T-helper 22 cell (primary cell): Measurements from ENCODE around the gene FAM228A.
"Not testable (repeated sequence)": the region's sequence is repeated elsewhere in the genome, so short reads cannot be mapped to it uniquely, and the experiment has no call there.

Source experiments
- DNase-seq: peaks from one replicate; pipeline ENCODE4 v3.0.0-alpha.2; 2020; ENCODE audit warnings: low read depth

The FAM228A gene

GRCh38 chr2:24191156-24191555, 16.3 kb downstream of the FAM228A start:
- no peak for DNase-seq

- no peak for DNase-seq
Measured at GRCh38 chr2:24191848-24192247, 17.0 kb downstream of the FAM228A start.

- DNase-seq = not testable (repeated sequence)
Measured at GRCh38 chr2:24197213-24197612, 22.4 kb downstream of the FAM228A start.

- no peak for DNase-seq
Measured at GRCh38 chr2:24199968-24200590, 25.2 kb downstream of the FAM228A start.

GRCh38 chr2:24200799-24201198, 25.9 kb downstream of the FAM228A start:
- DNase-seq = no peak

- no peak for DNase-seq
Measured at GRCh38 chr2:24203029-24203786, 28.4 kb downstream of the FAM228A start.

- no peak for DNase-seq
Measured at GRCh38 chr2:24203787-24204150, 28.9 kb downstream of the FAM228A start.

GRCh38 chr2:24204505-24204904, 29.7 kb downstream of the FAM228A start:
- DNase-seq = no peak

GRCh38 chr2:24205131-24205530, 30.3 kb downstream of the FAM228A start:
- DNase-seq = no peak

GRCh38 chr2:24206242-24206641, 31.4 kb downstream of the FAM228A start:
- DNase-seq = no peak

- no peak for DNase-seq
Measured at GRCh38 chr2:24206714-24207113, 31.9 kb downstream of the FAM228A start.

- no peak for DNase-seq
Measured at GRCh38 chr2:24207359-24207758, 32.5 kb downstream of the FAM228A start.

GRCh38 chr2:24208490-24208889, 33.6 kb downstream of the FAM228A start:
- DNase-seq = no peak

- no peak for DNase-seq
Measured at GRCh38 chr2:24209389-24210105, 34.7 kb downstream of the FAM228A start.

GRCh38 chr2:24210106-24210455, 35.2 kb downstream of the FAM228A start:
- no peak for DNase-seq

GRCh38 chr2:24210723-24211122, 35.9 kb downstream of the FAM228A start:
- no peak for DNase-seq

- DNase-seq = no peak
Measured at GRCh38 chr2:24211408-24211807, 36.6 kb downstream of the FAM228A start.

- DNase-seq = no peak
Measured at GRCh38 chr2:24214880-24215279, 40.0 kb downstream of the FAM228A start.

GRCh38 chr2:24220554-24221291, 45.9 kb downstream of the FAM228A start:
- DNase-seq = no peak

GRCh38 chr2:24221343-24222050, 46.6 kb downstream of the FAM228A start:
- DNase-seq = no peak

GRCh38 chr2:24222946-24223345, 48.1 kb downstream of the FAM228A start:
- no peak for DNase-seq
